Measurements from ENCODE around the gene ARHGAP42. TPM values are rescaled to one million over a fixed set of nuclear protein-coding genes. Genes with fewer than 3 reads are reported as not detected.

ARHGAP42 gene
- total RNA-seq: 1.6 and 2.9 TPM in 2 replicates

GRCh38 chr11:100687054-100687629, at the start of gene ARHGAP42:
Gene ARHGAP42 (plus strand): TSS chr11:100687288. CDS start chr11:100687679, 391 bp downstream.

